Activated B cell treated with CpG ODN at 0.5 μM for 24 hours (primary cell): ENCODE results near the gene CHERP. TPM values are rescaled to one million over a fixed set of nuclear protein-coding genes. Genes with fewer than 3 reads are reported as not detected.
A peak's percentile ranks its signal among the peaks of the same experiment; 100 is the strongest.

Experiments
- ATAC-seq: fragments of 200-7000 bp; cut with Tn5 transposase; one replicate; pipeline ENCODE4 v1.10.0; 2021; ENCODE audit warnings: low read depth, mild to moderate bottlenecking, moderate library complexity
- CTCF ChIA-PET: fragments of 350-600 bp; sonication (Branson Sonifier 250); formaldehyde crosslinking; loops from one replicate; lab custom pipeline; 2021; ENCODE audit warnings: antibody characterized with exemption; lab: Charles Lee
- POLR2A ChIA-PET: fragments of 350-600 bp; sonication (Branson Sonifier 250); formaldehyde crosslinking; loops from one replicate; lab custom pipeline; 2021; ENCODE audit warnings: antibody characterized with exemption; lab: Charles Lee
- DNase-seq: peaks from one replicate; pipeline ENCODE4 v3.0.0; 2022
- H3K27ac Mint-ChIP-seq: one replicate; pipeline ENCODE4 v1.8.0; 2020; ENCODE audit warnings: mixed read lengths
- H3K27me3 Mint-ChIP-seq: one replicate; pipeline ENCODE4 v1.8.0; 2021; ENCODE audit warnings: mixed read lengths
- H3K36me3 Mint-ChIP-seq: one replicate; pipeline ENCODE4 v1.8.0; 2021; ENCODE audit warnings: low read depth, mixed read lengths
- H3K4me1 Mint-ChIP-seq: one replicate; pipeline ENCODE4 v1.8.0; 2021; ENCODE audit warnings: mixed read lengths
- H3K4me3 Mint-ChIP-seq: one replicate; pipeline ENCODE4 v1.8.0; 2020; ENCODE audit warnings: mild to moderate bottlenecking, mixed read lengths
- H3K9me3 Mint-ChIP-seq: one replicate; pipeline ENCODE4 v1.8.0; 2020; ENCODE audit warnings: mixed read lengths
- intact Hi-C: fragments of 100-400 bp; cut with micrococcal nuclease; formaldehyde crosslinking; loops from one replicate; pipeline ENCODE4 v1.15.1; 2024
- total RNA-seq: library from RNA; stranded (reverse); gene quantifications from 2 replicates; pipeline ENCODE4 v1.2.3, GENCODE V29; 2022
- TF ChIP-seq, protein P1 (sequence below): fragments of 200-600 bp; IDR thresholded peaks from one replicate; pipeline ENCODE4 v1.8.0; 2022; ENCODE audit warnings: antibody characterized with exemption, mild to moderate bottlenecking

The CHERP gene
- total RNA-seq, 1 donor from 2014 or later, result 89.3 TPM

DNA sequence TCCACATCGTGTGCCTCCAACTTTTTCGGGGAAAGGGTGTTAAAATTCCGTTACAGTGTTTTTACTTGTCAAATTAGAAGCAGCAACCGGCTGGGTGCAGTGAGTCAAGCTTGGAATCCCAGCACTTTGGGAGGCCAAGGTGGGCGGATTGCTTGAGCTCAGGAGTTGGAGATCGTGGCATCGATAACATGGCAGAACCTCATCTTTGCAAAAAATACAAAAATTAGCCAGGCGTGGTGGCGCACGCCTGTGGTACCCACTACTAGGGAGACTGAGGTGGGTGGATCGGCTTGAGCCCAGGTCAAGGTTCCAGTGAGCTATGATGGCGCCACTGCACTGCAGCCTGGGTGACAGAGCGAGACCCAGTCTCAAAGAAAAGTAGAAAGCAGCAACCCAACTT is 31.1 kb upstream of the CHERP start:
- Mint-ChIP-seq H3K4me1 (peaks cover 49% of the 10 kb centered on the region), H3K4me3 (peak overlapping the region; percentile 94), H3K27me3 (no peaks in the 10 kb centered on the region), H3K27ac (peak overlapping the region; percentile 92), H3K9me3 (no peaks in the 10 kb centered on the region), H3K36me3 (peaks cover 62% of the 10 kb centered on the region)
- ATAC-seq, result no peak
- CTCF ChIA-PET, result interaction anchor here (0.9 to 1.2 kb wide), 5 partner anchors 12 to 87 kb away, joined by 3 to 5 read pairs (median 4); partner anchors contain the start of genes SMIM7 and TMEM38A
- POLR2A ChIA-PET, result interaction anchor here (0.6 to 7.3 kb wide), 9 partner anchors 13 to 388 kb away, joined by 3 to 190 read pairs (median 3); partner anchors contain the start of genes FAM32A, MED26, SMIM7 and TMEM38A
- intact Hi-C loops, result no loop called here
- DNase-seq, result no peak
- TF ChIP-seq, protein P1, sequence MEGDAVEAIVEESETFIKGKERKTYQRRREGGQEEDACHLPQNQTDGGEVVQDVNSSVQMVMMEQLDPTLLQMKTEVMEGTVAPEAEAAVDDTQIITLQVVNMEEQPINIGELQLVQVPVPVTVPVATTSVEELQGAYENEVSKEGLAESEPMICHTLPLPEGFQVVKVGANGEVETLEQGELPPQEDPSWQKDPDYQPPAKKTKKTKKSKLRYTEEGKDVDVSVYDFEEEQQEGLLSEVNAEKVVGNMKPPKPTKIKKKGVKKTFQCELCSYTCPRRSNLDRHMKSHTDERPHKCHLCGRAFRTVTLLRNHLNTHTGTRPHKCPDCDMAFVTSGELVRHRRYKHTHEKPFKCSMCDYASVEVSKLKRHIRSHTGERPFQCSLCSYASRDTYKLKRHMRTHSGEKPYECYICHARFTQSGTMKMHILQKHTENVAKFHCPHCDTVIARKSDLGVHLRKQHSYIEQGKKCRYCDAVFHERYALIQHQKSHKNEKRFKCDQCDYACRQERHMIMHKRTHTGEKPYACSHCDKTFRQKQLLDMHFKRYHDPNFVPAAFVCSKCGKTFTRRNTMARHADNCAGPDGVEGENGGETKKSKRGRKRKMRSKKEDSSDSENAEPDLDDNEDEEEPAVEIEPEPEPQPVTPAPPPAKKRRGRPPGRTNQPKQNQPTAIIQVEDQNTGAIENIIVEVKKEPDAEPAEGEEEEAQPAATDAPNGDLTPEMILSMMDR, result no peak

DNA sequence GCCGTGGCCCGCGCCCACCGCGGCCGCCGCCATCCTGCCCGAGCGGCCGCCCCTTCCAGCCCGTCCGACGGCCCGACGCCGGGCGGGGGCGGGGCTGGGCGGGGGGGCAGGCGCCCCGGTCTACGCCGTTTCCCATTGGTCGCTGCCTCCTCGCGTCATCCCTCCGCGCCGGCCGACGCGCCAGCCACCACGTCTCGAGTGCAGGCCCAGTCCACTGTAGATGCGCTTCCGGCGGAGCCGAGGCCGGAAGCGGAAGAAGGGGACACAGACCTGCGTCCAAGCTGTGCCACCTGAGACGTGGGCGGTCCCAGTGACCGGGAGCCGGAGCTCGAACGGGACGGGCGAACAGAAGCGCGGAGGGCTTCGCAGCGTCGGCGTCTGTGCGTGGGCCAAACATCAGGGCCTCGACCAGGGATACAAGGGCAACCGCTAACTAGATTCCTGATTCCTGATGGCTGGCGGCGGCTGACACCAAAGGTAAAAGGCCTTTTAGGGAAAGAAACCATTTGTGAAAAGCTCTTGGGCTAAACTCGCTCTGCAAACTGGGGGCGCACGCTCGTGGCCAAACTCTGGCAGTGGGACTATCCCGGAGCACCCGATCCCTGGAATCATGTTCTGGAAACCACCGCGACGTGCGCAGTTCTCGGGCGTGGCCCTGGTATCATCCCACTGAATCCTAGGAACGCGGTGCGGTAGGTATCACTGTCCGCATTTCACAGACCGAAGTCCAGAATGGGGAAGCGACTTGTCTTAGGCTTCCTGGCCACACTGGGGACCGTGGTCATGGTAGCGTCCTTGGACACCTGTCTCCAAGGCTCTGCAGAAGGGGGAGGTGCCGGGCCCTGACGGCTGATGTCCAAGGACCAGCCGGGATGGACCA is 30.3 kb upstream of the CHERP start, which contains the start of gene SLC35E1:
TSS of gene SLC35E1 (minus strand) at position 84 of the 880 bp plus-strand sequence. CDS start at position 33, 51 bp downstream.
- Mint-ChIP-seq H3K4me3 (peak within 1 kb of the TSS; percentile 94), H3K36me3 (peaks cover 61% of the 10 kb centered on the region), H3K27me3 (no peaks in the 10 kb centered on the region), H3K4me1 (peaks cover 49% of the 10 kb centered on the region), H3K27ac (peak within 1 kb of the TSS; percentile 92), H3K9me3 (no peaks in the 10 kb centered on the region)
- POLR2A ChIA-PET, result interaction anchor here (0.7 to 7.3 kb wide), 8 partner anchors 13 to 88 kb away, joined by 3 to 190 read pairs (median 5); partner anchors contain the start of genes MED26, SMIM7 and TMEM38A
- ATAC-seq, result peak; percentile 93
- TF ChIP-seq, protein P1, result no peak
- peak; percentile 88 for DNase-seq
- intact Hi-C loops, result loop anchor here (1.0 kb wide), 4 partner anchors 12 to 88 kb away; partner anchors contain the start of genes CHERP, MED26 and SMIM7
- CTCF ChIA-PET, result interaction anchor here (0.9 to 1.2 kb wide), 3 partner anchors 13 to 56 kb away, joined by 3 to 5 read pairs (median 3); no protein-coding TSS in a partner anchor

DNA sequence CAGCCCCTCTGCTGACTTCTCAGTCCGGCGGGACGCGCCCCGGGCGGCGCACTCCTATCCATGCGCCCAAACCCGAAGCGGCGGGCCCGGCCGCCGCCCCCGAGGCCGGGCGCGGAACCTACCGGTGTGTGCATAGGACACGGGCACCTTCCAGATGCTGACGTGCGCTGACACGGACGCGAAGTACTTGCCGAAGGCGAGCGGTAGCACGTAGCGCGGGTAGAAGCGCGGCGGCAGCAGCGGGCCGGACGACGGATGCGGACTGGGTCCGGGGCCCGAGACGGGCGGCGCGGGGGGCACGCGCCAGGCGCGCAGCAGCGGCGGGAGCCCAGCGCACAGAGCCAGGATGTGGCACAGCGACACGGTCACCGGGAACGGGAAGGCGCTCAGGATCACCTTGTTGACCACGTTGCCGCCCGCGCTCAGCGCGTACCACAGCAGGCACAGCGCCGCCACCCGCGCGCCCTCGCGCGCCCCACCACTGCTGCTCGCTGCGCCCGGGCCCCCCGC is 29.6 kb upstream of the CHERP start:
- Mint-ChIP-seq H3K9me3 (no peaks in the 10 kb centered on the region), H3K4me3 (peak overlapping the region; percentile 80), H3K36me3 (peaks cover 61% of the 10 kb centered on the region), H3K27ac (peak overlapping the region; percentile 53), H3K4me1 (peaks cover 50% of the 10 kb centered on the region), H3K27me3 (no peaks in the 10 kb centered on the region)
- TF ChIP-seq, protein P1, result no peak
- intact Hi-C loops, result loop anchor here (1.0 kb wide), 4 partner anchors 12 to 88 kb away; partner anchors contain the start of genes CHERP, MED26 and SMIM7
- ChIA-PET CTCF (interaction anchor here (1.2 kb wide), 1 partner anchor 16 kb away, joined by 5 read pairs; no protein-coding TSS in a partner anchor), POLR2A (interaction anchor here (0.9 to 7.3 kb wide), 6 partner anchors 14 to 88 kb away, joined by 3 to 190 read pairs (median 10); partner anchors contain the start of genes MED26, SMIM7 and TMEM38A)
- DNase-seq (no peak), ATAC-seq (peak; percentile 28)

- Mint-ChIP-seq H3K4me3 (peak overlapping the region; percentile 80), H3K4me1 (peaks cover 54% of the 10 kb centered on the region), H3K36me3 (peaks cover 63% of the 10 kb centered on the region), H3K27me3 (no peaks in the 10 kb centered on the region), H3K9me3 (no peaks in the 10 kb centered on the region), H3K27ac (peak overlapping the region; percentile 53)
- ChIA-PET CTCF (no interaction called here), POLR2A (interaction anchor here (1.4 to 7.3 kb wide), 3 partner anchors 15 to 89 kb away, joined by 4 to 190 read pairs (median 13); partner anchors contain the start of genes SMIM7 and TMEM38A)
- intact Hi-C loops, result no loop called here
- TF ChIP-seq, protein P1, result no peak
- ATAC-seq, result no peak
- no peak for DNase-seq
Observed at GRCh38 chr19:16571283-16571682, 29.0 kb upstream of the CHERP start.
